Spinal cord (tissue), 10 donors: ENCODE measurements around the gene SCAANT1. TPM values are rescaled to one million over a fixed set of nuclear protein-coding genes. Genes with fewer than 3 reads are reported as not detected.

Source experiments
- DNase-seq, 6 donors: peaks; one replicate each; pipeline versions ENCODE4 v3.0.0 to v3.0.0-alpha.2; 2013 to 2015; ENCODE audit warnings: low spot score in 6 of 6, low read depth in 4 of 6
- H3K27ac ChIP-seq: one replicate; pipeline ENCODE4 v1.5.1; 2013; ENCODE audit warnings: low read depth, low read length, control low read depth
- H3K27me3 ChIP-seq: one replicate; pipeline ENCODE4 v1.6.1; 2013; ENCODE audit warnings: low read length; ENCODE audit not compliant: control insufficient read depth, insufficient read depth
- H3K36me3 ChIP-seq: one replicate; pipeline ENCODE4 v1.6.1; 2013; ENCODE audit warnings: low read length; ENCODE audit not compliant: control insufficient read depth, insufficient read depth
- H3K4me1 ChIP-seq: one replicate; pipeline ENCODE4 v1.6.1; 2013; ENCODE audit warnings: low read length; ENCODE audit not compliant: control insufficient read depth, insufficient read depth
- H3K4me3 ChIP-seq: one replicate; pipeline ENCODE4 v1.5.1; 2013; ENCODE audit warnings: low read depth, low read length, control low read depth
- H3K9me3 ChIP-seq: one replicate; pipeline ENCODE4 v1.6.1; 2013; ENCODE audit warnings: low read length; ENCODE audit not compliant: control insufficient read depth, insufficient read depth
- WGBS: methylation state at CpG from one replicate; pipeline ENCODE4 v1.1.5; 2013; ENCODE audit warnings: missing lambda C conversion rate; ENCODE audit not compliant: insufficient coverage; 5-methylcytosine and 5-hydroxymethylcytosine counted together
- polyA plus RNA-seq, 2 donors: library from polyadenylated mRNA; unstranded; fragments of 120-200 nt; gene quantifications; one replicate each; pipeline ENCODE4 v1.2.1, GENCODE V29; 2013; ENCODE audit not compliant: insufficient read length in 2 of 2
- total RNA-seq, 2 donors: library from RNA; depleted of rRNA in 1 of 2; stranded (reverse); fragments of 120-200 nt in 1 of 2; fragments of >200 nt in 1 of 2; gene quantifications; one replicate each; pipeline versions ENCODE4 v1.2.3 to v1.2.4, GENCODE V29; 2013 to 2014
- donor health status: healthy.

SCAANT1 gene
- total and polyA plus RNA-seq, 4 donors = 0.93 TPM; not detected in 3

DNA sequence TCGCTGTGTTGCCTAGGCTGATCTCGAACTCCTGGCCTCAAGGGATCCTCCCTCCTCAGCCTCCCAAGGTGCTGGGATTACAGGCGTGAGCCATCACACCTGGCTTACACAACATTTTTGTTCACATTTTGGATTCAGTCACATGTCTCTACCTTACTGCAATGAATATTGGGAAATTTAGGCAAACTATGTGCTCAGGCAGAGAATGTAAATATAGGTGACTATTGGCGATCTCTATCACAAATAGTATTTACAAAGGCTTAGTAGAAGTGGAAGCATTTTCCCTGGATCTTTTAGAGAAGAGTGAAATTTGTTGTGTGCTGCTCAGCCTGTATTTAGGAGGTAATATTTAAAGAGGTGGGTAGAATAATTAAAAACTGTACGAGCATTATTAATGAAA, 20.7 kb downstream of the SCAANT1 start:
- no peaks in the 10 kb centered on the region for H3K36me3 ChIP-seq
- H3K4me3 ChIP-seq = no peak overlapping the region
- H3K4me1 ChIP-seq = no peaks in the 10 kb centered on the region
- H3K27me3 ChIP-seq = no peaks in the 10 kb centered on the region
- WGBS = 100% methylated on average over 1 of the region's 5 CpGs
- no peak overlapping the region for H3K27ac ChIP-seq
- no peaks in the 10 kb centered on the region for H3K9me3 ChIP-seq
- no peak for DNase-seq

DNA sequence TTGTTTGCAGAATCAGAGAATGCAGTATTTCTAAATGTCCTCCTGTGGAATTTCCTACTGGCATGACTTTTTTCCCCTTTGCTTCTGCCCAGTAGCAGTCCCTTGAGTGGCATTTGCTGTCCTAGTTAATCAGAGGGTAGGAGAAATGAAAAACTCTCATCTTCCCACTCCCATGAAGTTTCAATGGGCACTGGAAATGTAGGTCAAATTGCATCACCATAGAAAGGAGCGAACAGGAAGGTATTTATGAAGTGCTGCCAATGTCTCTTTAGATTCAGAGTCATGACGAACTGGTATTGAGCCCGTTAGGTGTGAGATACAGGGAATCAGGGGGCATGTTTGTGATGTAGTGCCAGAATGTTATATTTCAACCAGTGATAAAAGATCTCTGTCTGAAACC, 25.3 kb downstream of the SCAANT1 start:
- no peak overlapping the region for H3K27ac ChIP-seq

DNA sequence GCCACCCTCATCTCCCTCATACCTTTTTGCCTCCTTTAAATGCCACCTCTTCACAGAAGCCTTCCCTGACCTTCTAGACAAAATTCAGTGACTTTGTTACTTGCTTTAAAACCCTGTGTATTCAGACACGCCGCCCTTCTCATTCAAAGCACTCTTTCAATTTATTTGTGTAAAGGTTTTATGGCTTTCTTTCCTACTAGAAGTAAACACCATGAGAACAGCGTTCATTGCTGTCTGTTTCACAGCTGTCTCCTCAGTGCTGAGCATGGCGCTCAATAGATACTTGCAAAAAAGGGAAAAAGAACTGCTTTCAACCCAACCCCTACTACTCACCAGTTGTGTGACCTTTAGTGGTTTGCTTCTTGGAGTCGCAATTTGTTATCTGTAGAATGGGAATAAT, 31.5 kb downstream of the SCAANT1 start:
- Histone ChIP-seq H3K4me1 (peaks cover 8% of the 10 kb centered on the region), H3K27me3 (no peaks in the 10 kb centered on the region), H3K36me3 (no peaks in the 10 kb centered on the region), H3K27ac (no peak overlapping the region), H3K4me3 (no peak overlapping the region), H3K9me3 (no peaks in the 10 kb centered on the region)
- DNase-seq = no peak
- 40% methylated on average over 1 of the region's 5 CpGs for WGBS

More for the DNA sequence above, 25.3 kb downstream of the SCAANT1 start:
- Histone ChIP-seq H3K4me1 (no peaks in the 10 kb centered on the region), H3K9me3 (no peaks in the 10 kb centered on the region), H3K27me3 (no peaks in the 10 kb centered on the region), H3K4me3 (no peak overlapping the region), H3K36me3 (no peaks in the 10 kb centered on the region)
- WGBS = 33% methylated on average over 3 of the region's 3 CpGs
- peak in 2 of 6 donors; percentile 17 to 25 for DNase-seq

DNA sequence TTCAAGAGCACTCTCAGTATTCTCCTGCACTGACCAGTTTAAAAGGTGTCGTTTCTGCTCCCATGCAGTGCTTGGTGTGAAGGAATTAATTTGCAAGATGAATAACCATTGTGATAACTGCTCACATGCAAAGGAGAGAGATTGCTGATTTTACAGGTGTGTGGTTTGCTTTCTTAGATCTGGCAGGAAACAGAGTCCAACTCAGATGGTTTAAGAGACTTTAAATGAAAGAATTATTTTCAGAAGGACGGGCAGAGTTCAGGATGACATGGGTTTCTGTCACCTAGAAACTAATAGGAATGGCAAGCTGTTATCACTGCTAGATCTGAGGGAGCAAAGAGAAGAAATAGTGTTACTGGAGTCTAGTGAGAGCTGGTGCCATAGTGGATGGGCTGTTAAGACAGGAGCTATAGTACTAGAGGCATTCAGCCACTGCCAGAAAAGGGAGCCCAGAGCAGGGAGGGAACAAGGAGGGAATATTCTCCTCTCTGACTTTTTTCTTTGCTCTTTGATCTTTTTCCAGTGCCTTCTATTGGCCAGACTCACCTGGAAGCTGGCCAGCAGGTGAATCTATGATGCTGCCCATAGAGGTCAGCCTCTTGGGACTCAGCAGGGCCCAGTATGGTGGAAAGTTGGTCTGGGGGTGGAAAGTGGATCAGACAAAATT, 33.7 kb downstream of the SCAANT1 start:
- Histone ChIP-seq H3K4me3 (no peak overlapping the region), H3K27ac (no peak overlapping the region), H3K36me3 (no peaks in the 10 kb centered on the region), H3K27me3 (no peaks in the 10 kb centered on the region), H3K9me3 (no peaks in the 10 kb centered on the region), H3K4me1 (peaks cover 8% of the 10 kb centered on the region)
- 50% methylated on average over 1 of the region's 2 CpGs for WGBS
- DNase-seq = peak in 2 of 6 donors; percentile 43 to 49

DNA sequence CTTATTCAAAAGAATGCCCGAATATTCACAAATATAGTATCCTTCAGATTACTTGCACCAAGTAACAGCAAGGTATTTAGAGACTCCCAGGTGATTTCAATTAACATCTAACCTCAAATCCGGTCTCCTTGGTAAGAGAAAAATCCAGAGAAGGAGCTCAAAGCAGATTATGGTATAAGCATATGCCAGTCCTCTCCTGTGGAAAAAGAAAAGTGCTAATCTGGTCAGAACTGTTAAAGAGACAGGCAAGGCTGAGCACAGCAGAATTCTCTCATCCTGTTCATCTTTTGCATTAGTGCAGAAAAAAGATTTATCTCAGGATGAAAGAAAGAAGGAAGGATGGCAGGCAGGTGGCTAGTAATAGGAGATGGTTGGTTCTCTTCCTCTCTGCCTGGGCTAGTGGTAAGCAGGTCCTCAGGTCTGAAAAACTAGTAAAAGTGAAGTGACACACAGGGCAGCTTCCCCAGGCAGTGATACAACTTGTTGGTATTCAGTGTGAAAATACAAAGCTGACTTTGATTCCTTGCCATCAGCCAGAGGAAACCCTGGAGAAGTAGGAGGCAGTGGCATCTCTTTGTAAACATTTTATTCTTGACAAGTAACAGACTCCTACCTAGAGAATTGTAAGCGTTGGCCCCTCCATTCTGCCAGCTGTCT, 34.3 kb downstream of the SCAANT1 start:
- no peaks in the 10 kb centered on the region for H3K27me3 ChIP-seq
- DNase-seq = peak in 2 of 6 donors; percentile 26 to 51

DNA sequence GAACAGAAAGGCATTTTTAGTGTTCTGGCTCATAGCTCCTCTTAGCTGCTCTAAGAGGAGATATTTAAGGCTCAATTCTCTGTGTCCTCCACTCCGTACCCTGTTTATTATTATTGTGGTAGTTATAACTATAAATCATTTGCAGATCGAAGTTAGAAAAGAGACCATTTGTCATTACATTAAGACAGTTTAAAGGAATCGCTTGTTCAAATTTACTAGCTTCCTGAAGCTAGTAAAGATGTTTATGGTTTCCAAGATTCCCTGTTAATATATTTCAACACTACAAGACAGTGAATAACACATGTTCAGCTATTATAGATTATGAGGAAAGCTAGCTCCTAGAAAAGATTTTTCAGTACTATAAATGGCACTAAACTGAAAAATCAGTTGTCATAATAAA, 35.9 kb downstream of the SCAANT1 start:
- no peak for DNase-seq
- no CpG with 5 or more reads among the region's 3 CpGs for WGBS
- Histone ChIP-seq H3K27ac (no peak overlapping the region), H3K36me3 (no peaks in the 10 kb centered on the region), H3K27me3 (no peaks in the 10 kb centered on the region), H3K9me3 (no peaks in the 10 kb centered on the region), H3K4me3 (no peak overlapping the region), H3K4me1 (peaks cover 8% of the 10 kb centered on the region)

More for the DNA sequence above, 34.3 kb downstream of the SCAANT1 start:
- H3K36me3 ChIP-seq = no peaks in the 10 kb centered on the region
- 25% methylated on average over 1 of the region's 3 CpGs for WGBS
- peaks cover 8% of the 10 kb centered on the region for H3K4me1 ChIP-seq
- no peak overlapping the region for H3K27ac ChIP-seq
- H3K9me3 ChIP-seq = no peaks in the 10 kb centered on the region
- H3K4me3 ChIP-seq = no peak overlapping the region

DNA sequence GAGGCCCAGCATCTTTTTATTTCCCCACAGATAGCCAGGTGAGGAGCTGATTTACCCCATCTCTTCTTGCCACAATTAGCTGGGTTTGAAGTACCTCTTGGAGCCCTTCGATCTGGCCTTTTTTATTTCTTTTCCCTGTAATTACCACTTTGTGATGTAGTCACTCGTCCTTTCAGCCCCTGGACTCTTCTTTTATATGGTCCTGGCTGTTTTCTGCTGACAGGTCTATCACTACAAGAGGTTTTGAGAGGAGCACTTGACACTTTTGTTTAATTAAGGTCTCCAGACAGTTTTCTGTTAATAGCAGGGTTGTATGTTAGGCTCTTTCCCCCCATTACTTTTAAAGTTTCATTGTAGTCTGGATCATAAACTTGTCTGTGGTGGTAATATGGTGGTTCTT, 36.7 kb downstream of the SCAANT1 start:
- no peak for DNase-seq
- Histone ChIP-seq H3K4me3 (no peak overlapping the region), H3K27ac (no peak overlapping the region), H3K27me3 (no peaks in the 10 kb centered on the region), H3K9me3 (no peaks in the 10 kb centered on the region), H3K4me1 (peaks cover 8% of the 10 kb centered on the region), H3K36me3 (no peaks in the 10 kb centered on the region)
- 57% methylated on average over 1 of the region's 2 CpGs for WGBS

DNA sequence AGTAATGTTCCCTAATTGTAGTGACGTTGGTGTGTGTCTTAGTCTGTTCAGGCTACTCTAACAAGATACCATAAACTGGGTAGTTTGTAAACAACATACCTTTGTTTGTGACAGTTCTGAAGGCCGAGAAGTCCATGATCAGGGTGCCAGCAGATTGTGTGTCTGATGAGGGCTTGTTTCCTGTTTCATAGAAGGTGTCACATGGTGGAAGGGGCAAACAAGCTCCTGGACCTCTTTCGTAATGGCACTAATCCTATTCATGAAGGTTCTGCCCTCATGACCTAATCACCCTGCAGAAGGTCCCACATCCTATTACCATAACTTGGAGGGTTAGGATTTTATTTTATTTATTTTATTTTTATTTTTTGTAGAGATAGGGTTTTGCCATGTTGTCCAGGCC, 37.4 kb downstream of the SCAANT1 start:
- Histone ChIP-seq H3K27me3 (no peaks in the 10 kb centered on the region), H3K36me3 (no peaks in the 10 kb centered on the region), H3K27ac (no peak overlapping the region), H3K4me3 (no peak overlapping the region), H3K4me1 (peaks cover 8% of the 10 kb centered on the region), H3K9me3 (no peaks in the 10 kb centered on the region)
- no peak for DNase-seq
- no CpG with 5 or more reads among the region's 3 CpGs for WGBS

DNA sequence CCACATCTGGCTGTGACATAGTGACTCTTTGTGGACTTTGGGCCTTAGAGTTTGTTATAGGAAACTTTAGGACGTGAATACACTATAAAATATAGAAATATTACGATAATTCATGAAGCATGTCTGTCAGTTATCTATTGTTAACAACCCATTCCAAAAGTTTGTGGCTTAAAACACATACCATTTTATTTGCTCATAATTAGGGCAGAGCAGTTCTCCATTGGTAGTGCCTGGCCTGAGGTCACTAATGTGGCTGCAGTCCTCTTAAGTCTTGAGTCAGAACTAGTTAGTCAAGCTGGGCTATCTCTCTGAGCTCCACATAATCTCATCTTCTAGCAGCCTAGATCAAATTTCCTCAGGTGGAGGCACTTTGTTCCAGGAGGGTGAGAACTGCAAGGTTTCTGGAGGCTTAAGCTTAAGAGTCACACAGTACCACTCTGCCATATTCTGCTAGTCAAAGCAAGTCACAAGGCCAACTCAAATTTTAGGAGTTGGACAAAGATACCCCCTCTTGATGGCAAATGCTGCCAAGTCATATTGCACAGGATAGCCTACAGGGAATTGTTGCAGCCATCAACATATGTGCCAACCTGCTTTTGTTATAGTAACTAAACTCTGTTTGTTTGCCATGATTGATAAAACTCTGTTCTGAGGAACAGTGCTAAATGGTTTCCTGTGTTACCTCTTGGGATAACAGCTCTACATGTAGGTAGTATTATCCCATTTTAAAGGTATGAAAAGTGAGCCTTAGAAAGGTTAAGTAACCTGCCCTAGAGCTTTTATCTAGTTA, 39.9 kb downstream of the SCAANT1 start:
- no peak for DNase-seq
- no peaks in the 10 kb centered on the region for H3K27me3 ChIP-seq
- WGBS = no CpG with 5 or more reads among the region's 2 CpGs
- peaks cover 2% of the 10 kb centered on the region for H3K4me1 ChIP-seq
- no peak overlapping the region for H3K27ac ChIP-seq
- no peak overlapping the region for H3K4me3 ChIP-seq
- no peaks in the 10 kb centered on the region for H3K9me3 ChIP-seq
- H3K36me3 ChIP-seq = no peaks in the 10 kb centered on the region
